Nephron progenitor cell (in vitro differentiated cells): ENCODE measurements around the gene KCNK16.
A peak's percentile ranks its signal among the peaks of the same experiment; 100 is the strongest.

Experiments used
- DNase-seq: peaks from one replicate; pipeline ENCODE4 v3.0.0; 2021
- H3K27ac Mint-ChIP-seq: 2 replicates; pipeline ENCODE4 v1.8.0; 2021; ENCODE audit warnings: mild to moderate bottlenecking, moderate library complexity, mixed read lengths
- H3K27me3 Mint-ChIP-seq: 2 replicates; pipeline ENCODE4 v1.8.0; 2021; ENCODE audit warnings: mild to moderate bottlenecking, low read depth, mixed read lengths; ENCODE audit not compliant: poor library complexity
- H3K36me3 Mint-ChIP-seq: 2 replicates; pipeline ENCODE4 v1.8.0; 2021; ENCODE audit warnings: low read depth, mixed read lengths
- H3K4me1 Mint-ChIP-seq: 2 replicates; pipeline ENCODE4 v1.8.0; 2021; ENCODE audit warnings: mixed read lengths
- H3K4me3 Mint-ChIP-seq: 2 replicates; pipeline ENCODE4 v1.8.0; 2021; ENCODE audit warnings: mild to moderate bottlenecking, moderate library complexity, mixed read lengths
- H3K9me3 Mint-ChIP-seq: 2 replicates; pipeline ENCODE4 v1.8.0; 2021; ENCODE audit warnings: mild to moderate bottlenecking, moderate library complexity, mixed read lengths
- TF ChIP-seq, protein P1 (sequence below): fragments of 200-600 bp; sonication (generic); IDR thresholded peaks from 2 replicates; pipeline ENCODE4 v1.5.0; 2021; ENCODE audit warnings: antibody characterized with exemption

KCNK16 gene

DNA sequence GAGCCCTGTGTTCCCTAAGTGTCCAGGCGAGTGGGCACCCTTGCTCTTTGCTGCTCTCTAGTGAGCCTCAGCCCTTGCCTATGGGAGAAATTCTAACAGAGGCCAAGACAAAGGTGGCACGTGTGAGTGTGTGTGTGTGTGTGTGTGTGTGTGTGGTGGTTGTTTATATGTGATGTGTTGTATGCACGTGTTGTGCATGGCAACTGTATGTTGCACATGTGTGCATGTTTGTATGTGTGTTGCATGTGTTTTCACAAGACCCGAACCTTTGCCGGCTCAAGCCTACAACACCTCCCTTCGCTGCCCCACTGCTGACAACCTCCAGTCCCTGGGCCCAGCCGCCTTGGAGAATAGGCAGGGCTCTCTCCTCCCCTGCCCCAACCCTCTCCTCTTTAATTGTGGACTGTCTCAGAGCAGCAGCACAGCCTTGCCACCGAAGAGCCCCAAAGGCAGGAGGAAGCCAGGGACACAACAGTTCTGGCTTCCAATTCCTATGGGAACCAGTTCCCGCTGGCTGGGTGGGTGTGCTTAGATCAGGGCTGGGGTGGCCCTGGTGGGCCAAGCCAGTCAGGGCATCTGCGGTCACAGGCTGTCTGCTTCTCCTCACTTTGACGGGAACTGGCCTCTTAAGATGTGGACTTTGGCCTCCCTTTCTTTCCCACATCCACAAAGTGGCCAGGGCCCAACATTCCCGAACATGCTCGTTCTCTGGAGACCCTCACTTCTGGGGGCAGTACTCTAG lies 2.7 kb downstream of the KCNK16 start:
- no peak for DNase-seq
- Mint-ChIP-seq H3K9me3 (no peaks in the 10 kb centered on the region), H3K27me3 (peaks cover 71% of the 10 kb centered on the region), H3K36me3 (no peaks in the 10 kb centered on the region), H3K27ac (no peak overlapping the region), H3K4me1 (peaks cover 7% of the 10 kb centered on the region), H3K4me3 (no peak overlapping the region)
- TF ChIP-seq, protein P1, sequence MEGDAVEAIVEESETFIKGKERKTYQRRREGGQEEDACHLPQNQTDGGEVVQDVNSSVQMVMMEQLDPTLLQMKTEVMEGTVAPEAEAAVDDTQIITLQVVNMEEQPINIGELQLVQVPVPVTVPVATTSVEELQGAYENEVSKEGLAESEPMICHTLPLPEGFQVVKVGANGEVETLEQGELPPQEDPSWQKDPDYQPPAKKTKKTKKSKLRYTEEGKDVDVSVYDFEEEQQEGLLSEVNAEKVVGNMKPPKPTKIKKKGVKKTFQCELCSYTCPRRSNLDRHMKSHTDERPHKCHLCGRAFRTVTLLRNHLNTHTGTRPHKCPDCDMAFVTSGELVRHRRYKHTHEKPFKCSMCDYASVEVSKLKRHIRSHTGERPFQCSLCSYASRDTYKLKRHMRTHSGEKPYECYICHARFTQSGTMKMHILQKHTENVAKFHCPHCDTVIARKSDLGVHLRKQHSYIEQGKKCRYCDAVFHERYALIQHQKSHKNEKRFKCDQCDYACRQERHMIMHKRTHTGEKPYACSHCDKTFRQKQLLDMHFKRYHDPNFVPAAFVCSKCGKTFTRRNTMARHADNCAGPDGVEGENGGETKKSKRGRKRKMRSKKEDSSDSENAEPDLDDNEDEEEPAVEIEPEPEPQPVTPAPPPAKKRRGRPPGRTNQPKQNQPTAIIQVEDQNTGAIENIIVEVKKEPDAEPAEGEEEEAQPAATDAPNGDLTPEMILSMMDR = no peak

DNA sequence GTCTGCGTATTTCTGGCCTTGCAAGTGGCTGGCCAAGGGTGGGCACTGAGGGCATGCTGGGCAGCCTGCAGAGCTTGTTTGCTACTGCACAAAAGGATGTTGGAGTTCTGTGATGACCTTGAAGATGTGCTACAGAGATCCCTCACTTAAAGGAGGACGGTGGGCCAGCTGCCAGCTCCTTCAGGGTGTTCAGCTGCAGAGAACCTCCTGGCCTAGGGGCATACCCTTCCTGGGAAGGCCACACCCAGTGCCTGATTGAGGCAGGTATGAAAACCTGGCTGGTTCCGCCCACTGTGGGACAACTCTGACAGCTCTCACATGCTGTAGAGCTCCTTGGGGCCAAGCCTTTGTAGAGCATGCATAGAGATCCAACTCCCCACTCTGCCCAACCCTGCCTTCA lies 5.2 kb downstream of the KCNK16 start:
- no peaks in the 10 kb centered on the region for H3K36me3 Mint-ChIP-seq
- TF ChIP-seq, protein P1 = no peak
- no peaks in the 10 kb centered on the region for H3K9me3 Mint-ChIP-seq
- DNase-seq = no peak
- H3K27me3 Mint-ChIP-seq = peaks cover 83% of the 10 kb centered on the region
- no peak overlapping the region for H3K4me3 Mint-ChIP-seq
- peaks cover 7% of the 10 kb centered on the region for H3K4me1 Mint-ChIP-seq
- no peak overlapping the region for H3K27ac Mint-ChIP-seq

DNA sequence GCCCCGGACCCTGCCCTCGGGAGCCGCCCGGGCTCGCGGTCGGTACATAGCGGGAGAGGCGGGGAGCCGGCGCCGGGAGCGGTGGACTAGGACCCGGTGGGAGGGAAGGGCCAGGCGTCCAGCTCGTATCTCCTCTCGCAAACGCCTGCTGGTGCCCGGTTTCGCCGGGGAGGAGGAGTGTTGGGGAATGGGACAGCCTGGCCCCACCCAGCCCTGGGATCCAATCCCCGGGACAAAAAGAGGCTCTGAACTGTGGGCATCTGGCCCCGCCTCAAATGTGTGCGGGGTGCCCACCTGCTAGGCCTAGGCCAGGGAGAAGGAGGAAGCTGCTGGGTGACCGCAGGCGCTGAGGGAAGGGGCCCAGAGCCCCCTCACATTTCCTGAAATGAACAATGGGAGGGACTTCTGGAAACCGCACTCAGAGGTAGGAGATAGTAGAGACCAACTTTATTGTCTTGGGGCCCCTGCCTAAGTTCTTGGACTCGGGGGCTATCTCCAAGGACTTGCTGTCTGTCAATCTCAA lies 8.2 kb downstream of the KCNK16 start, which contains the start of gene KCNK17:
TSS of gene KCNK17 (minus strand) at position 147 of the 523 bp plus-strand sequence. CDS start at position 48, 99 bp downstream.
- no peak within 1 kb of the TSS for H3K27ac Mint-ChIP-seq
- no peaks in the 10 kb centered on the region for H3K9me3 Mint-ChIP-seq
- H3K36me3 Mint-ChIP-seq = no peaks in the 10 kb centered on the region
- TF ChIP-seq, protein P1 = no peak
- DNase-seq = peak; percentile 41
- no peaks in the 10 kb centered on the region for H3K4me1 Mint-ChIP-seq
- peaks cover 95% of the 10 kb centered on the region for H3K27me3 Mint-ChIP-seq
- H3K4me3 Mint-ChIP-seq = peak within 1 kb of the TSS; percentile 73

DNA sequence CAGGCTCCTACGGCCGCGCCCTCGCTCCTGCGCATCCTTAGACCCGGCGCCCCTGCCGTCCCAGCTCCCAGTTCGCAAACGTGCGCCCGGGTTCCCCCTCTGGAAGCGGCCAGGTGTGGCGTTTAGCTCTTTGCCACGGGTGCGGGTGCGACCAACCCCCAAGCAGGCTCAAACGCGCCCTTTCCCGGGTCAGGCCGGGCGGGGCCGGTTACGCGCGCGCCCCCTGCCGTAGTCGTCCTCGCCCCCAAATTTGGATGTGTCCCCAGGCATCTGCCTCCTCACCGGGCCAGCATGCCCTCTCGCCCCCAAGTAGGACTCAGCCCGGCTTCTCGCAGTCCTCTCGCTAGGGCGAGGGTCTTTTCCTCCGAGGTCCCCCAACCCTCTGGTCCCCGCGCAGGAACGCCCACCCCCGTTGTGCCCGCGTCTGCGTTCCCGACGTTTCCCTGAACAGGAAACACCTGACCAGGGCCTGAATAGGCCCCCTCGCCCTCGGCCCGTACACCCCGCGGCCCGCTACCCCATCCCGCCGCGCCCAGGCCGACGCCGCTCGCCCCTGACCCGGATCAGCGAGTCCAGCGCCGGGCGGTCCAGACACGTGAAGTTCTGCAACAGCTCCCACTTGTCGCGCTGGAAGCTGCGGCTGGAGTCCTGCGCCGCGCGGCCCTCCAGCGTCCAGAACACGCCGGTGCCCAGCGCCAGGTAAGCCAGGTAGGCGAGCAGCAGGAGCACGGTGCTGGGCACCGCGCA lies 8.8 kb downstream of the KCNK16 start:
- TF ChIP-seq, protein P1 = no peak
- peak; percentile 47 for DNase-seq
- Mint-ChIP-seq H3K4me3 (peak overlapping the region; percentile 73), H3K9me3 (no peaks in the 10 kb centered on the region), H3K27me3 (peaks cover 98% of the 10 kb centered on the region), H3K36me3 (no peaks in the 10 kb centered on the region), H3K4me1 (no peaks in the 10 kb centered on the region), H3K27ac (no peak overlapping the region)

DNA sequence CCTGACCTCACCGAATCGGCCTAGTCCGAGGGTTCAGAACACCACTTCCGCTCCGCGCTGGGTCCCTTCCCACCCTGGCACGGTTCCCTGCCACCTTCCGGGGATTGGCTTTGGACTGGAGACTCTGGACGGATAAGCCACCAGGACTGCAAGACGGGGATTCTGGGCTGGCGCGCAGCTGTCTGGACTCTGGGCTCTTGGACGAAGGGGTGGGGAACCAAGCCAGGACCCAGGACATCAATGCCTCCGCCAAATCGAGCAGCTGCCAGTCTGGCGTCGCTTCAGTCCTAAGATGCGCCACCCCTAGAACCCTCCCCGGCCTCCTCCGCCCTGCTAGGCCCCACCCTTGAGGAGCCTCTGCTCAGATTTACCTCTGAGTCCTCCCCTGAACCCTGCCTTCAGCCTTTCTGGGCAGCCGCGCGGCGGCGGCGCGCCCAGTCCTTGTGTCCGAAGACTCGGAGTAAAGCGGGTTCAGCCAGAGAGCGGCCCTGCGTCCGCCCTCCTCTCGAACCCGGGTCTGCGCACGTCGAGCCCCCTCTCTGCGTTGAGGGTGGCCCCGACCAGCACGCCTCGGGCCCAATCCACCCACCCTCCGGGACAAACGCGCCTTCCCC lies 9.5 kb downstream of the KCNK16 start:
- Mint-ChIP-seq H3K27ac (no peak overlapping the region), H3K36me3 (no peaks in the 10 kb centered on the region), H3K27me3 (peaks cover 98% of the 10 kb centered on the region), H3K4me3 (peak overlapping the region; percentile 73), H3K9me3 (no peaks in the 10 kb centered on the region), H3K4me1 (no peaks in the 10 kb centered on the region)
- no peak for DNase-seq
- TF ChIP-seq, protein P1 = no peak
